ENCODE data around the gene FHOD3.

DNA sequence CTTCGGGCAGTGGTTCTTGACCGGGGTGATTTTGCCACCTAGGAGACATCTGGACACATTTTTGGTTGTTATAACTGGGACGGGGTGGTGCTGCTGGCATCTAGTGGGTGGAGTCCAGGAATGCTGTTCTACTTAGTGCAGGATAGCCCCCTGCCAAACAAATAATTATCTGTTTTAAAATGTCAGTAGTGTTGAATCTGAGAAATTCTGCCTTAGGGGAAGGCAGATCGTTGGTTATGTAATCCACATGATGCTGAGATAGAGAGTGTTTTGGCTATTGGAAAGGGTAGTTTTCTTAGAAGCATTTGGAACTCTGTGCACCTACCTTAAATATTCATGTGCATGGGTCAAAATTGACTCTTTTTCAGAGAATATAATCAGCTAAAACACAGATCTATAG lies 332.3 kb downstream of the FHOD3 start:
- TF ChIP-seq, protein P1, sequence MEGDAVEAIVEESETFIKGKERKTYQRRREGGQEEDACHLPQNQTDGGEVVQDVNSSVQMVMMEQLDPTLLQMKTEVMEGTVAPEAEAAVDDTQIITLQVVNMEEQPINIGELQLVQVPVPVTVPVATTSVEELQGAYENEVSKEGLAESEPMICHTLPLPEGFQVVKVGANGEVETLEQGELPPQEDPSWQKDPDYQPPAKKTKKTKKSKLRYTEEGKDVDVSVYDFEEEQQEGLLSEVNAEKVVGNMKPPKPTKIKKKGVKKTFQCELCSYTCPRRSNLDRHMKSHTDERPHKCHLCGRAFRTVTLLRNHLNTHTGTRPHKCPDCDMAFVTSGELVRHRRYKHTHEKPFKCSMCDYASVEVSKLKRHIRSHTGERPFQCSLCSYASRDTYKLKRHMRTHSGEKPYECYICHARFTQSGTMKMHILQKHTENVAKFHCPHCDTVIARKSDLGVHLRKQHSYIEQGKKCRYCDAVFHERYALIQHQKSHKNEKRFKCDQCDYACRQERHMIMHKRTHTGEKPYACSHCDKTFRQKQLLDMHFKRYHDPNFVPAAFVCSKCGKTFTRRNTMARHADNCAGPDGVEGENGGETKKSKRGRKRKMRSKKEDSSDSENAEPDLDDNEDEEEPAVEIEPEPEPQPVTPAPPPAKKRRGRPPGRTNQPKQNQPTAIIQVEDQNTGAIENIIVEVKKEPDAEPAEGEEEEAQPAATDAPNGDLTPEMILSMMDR (IDR thresholded peaks at IDR 0.05): no peak
- TF ChIP-seq EP300 (IDR thresholded peaks at IDR 0.05): no peak
- TF ChIP-seq POLR2A (IDR thresholded peaks at IDR 0.05): no peak
